ENCODE data around the gene ZNF148.

The ZNF148 gene

GRCh38 chr3:125289429-125289981, 85.6 kb downstream of the ZNF148 start:
- H3K9me3 ChIP-seq (ENCODE audit: control insufficient read depth, insufficient read depth, low read length): no peaks in the 10 kb centered on the region
- H3K79me2 ChIP-seq (ENCODE audit: control insufficient read depth, low read length): peaks cover 46% of the 10 kb centered on the region
- no peak overlapping the region for H3K27ac ChIP-seq (ENCODE audit: low read depth, low read length)
- no peaks in the 10 kb centered on the region for H3K9me2 ChIP-seq (replicated peaks; ENCODE audit: control insufficient read depth, low read length)
- peaks cover 32% of the 10 kb centered on the region for H3K36me3 ChIP-seq (ENCODE audit: control insufficient read depth, low read length)
- H3K4me1 ChIP-seq (ENCODE audit: control insufficient read depth, low read length): no peaks in the 10 kb centered on the region; the same call in 1 of the 2 replicates
- no peak for TF ChIP-seq CTCF (IDR thresholded peaks at IDR 0.05; ENCODE audit: low read depth, low read length, poor library complexity, severe bottlenecking)
- TF ChIP-seq EZH2phosphoT487 (IDR thresholded peaks at IDR 0.05; ENCODE audit: borderline replicate concordance, low read length): no peak
- H3K4me2 ChIP-seq (ENCODE audit: low read length): no peak overlapping the region
- H3K4me3 ChIP-seq (ENCODE audit: low read length): no peak overlapping the region
- 0 out of 2 replicates have a peak, but pooled peaks cover 3% of the 10 kb centered on the region for H4K20me1 ChIP-seq (ENCODE audit: control insufficient read depth, insufficient read depth, low read depth, low read length)
- no peaks in the 10 kb centered on the region for H3K27me3 ChIP-seq (ENCODE audit: control insufficient read depth, low read length)
- H3F3A ChIP-seq (ENCODE audit: control insufficient read depth, insufficient read depth): no peaks in the 10 kb centered on the region

- Histone ChIP-seq H3K4me3 (ENCODE audit: low read length) (no peak overlapping the region), H3K9me3 (ENCODE audit: control insufficient read depth, insufficient read depth, low read length) (no peaks in the 10 kb centered on the region), H3K4me1 (ENCODE audit: control insufficient read depth, low read length) (no peaks in the 10 kb centered on the region; the same call in 1 of the 2 replicates), H3K27me3 (ENCODE audit: control insufficient read depth, low read length) (no peaks in the 10 kb centered on the region), H3K4me2 (ENCODE audit: low read length) (no peak overlapping the region), H3K79me2 (ENCODE audit: control insufficient read depth, low read length) (peaks cover 29% of the 10 kb centered on the region), H3K9me2 (replicated peaks; ENCODE audit: control insufficient read depth, low read length) (no peaks in the 10 kb centered on the region), H4K20me1 (ENCODE audit: control insufficient read depth, insufficient read depth, low read depth, low read length) (no peaks in the 10 kb centered on the region), H3K36me3 (ENCODE audit: control insufficient read depth, low read length) (peaks cover 30% of the 10 kb centered on the region), H3K27ac (ENCODE audit: low read depth, low read length) (no peak overlapping the region), H3F3A (ENCODE audit: control insufficient read depth, insufficient read depth) (no peaks in the 10 kb centered on the region)
- no peak for TF ChIP-seq CTCF (IDR thresholded peaks at IDR 0.05; ENCODE audit: low read depth, low read length, poor library complexity, severe bottlenecking)
- no peak for TF ChIP-seq EZH2phosphoT487 (IDR thresholded peaks at IDR 0.05; ENCODE audit: borderline replicate concordance, low read length)
These were observed 87.9 kb downstream of the ZNF148 start for GRCh38 chr3:125287248-125287647.

GRCh38 chr3:125281381-125281780, 93.7 kb downstream of the ZNF148 start:
- H3K9me2 ChIP-seq (replicated peaks; ENCODE audit: control insufficient read depth, low read length): no peaks in the 10 kb centered on the region
- H3K27me3 ChIP-seq (ENCODE audit: control insufficient read depth, low read length): no peaks in the 10 kb centered on the region
- no peaks in the 10 kb centered on the region for H3K4me1 ChIP-seq (ENCODE audit: control insufficient read depth, low read length)
- peaks cover 5% of the 10 kb centered on the region for H3K79me2 ChIP-seq (ENCODE audit: control insufficient read depth, low read length)
- H3K9me3 ChIP-seq (ENCODE audit: control insufficient read depth, insufficient read depth, low read length): no peaks in the 10 kb centered on the region
- no peaks in the 10 kb centered on the region for H4K20me1 ChIP-seq (ENCODE audit: control insufficient read depth, insufficient read depth, low read depth, low read length)
- H3K4me3 ChIP-seq (ENCODE audit: low read length): no peak overlapping the region
- H3K36me3 ChIP-seq (ENCODE audit: control insufficient read depth, low read length): peaks cover 34% of the 10 kb centered on the region
- TF ChIP-seq CTCF (IDR thresholded peaks at IDR 0.05; ENCODE audit: low read depth, low read length, poor library complexity, severe bottlenecking): no peak
- TF ChIP-seq EZH2phosphoT487 (IDR thresholded peaks at IDR 0.05; ENCODE audit: borderline replicate concordance, low read length): no peak
- H3K4me2 ChIP-seq (ENCODE audit: low read length): no peak overlapping the region
- H3F3A ChIP-seq (ENCODE audit: control insufficient read depth, insufficient read depth): no peaks in the 10 kb centered on the region
- H3K27ac ChIP-seq (ENCODE audit: low read depth, low read length): no peak overlapping the region

Measured in DOHH2 (cell line).